Left ventricle myocardium inferior (tissue), 1 donor: ENCODE measurements around the gene ASIC3. TPM values are rescaled to one million over a fixed set of nuclear protein-coding genes. Genes with fewer than 3 reads are reported as not detected.
A peak's percentile ranks its signal among the peaks of the same experiment; 100 is the strongest.

Experiments
- DNase-seq: peaks from one replicate; pipeline ENCODE4 v3.0.0-alpha.2; 2020
- H3K27ac ChIP-seq: fragments of 200-600 bp; replicated peaks from 2 replicates; pipeline ENCODE4 v1.8.0; 2021
- H3K27me3 ChIP-seq: fragments of 200-600 bp; 2 replicates; pipeline ENCODE4 v1.8.0; 2021; ENCODE audit warnings: low read depth
- H3K36me3 ChIP-seq: fragments of 200-600 bp; 2 replicates; pipeline ENCODE4 v1.8.0; 2021
- H3K4me1 ChIP-seq: fragments of 200-600 bp; 2 replicates; pipeline ENCODE4 v1.8.0; 2021
- H3K4me3 ChIP-seq: fragments of 200-600 bp; 2 replicates; pipeline ENCODE4 v1.8.0; 2021; ENCODE audit warnings: mild to moderate bottlenecking, moderate library complexity
- H3K9me3 ChIP-seq: fragments of 200-600 bp; replicated peaks from 2 replicates; pipeline ENCODE4 v1.8.0; 2021
- CTCF ChIP-seq: fragments of 200-600 bp; IDR thresholded peaks from 2 replicates; pipeline ENCODE4 v1.8.0; 2021; ENCODE audit warnings: antibody characterized with exemption, mild to moderate bottlenecking, borderline replicate concordance
- intact Hi-C: fragments of 100-400 bp; cut with micrococcal nuclease; formaldehyde crosslinking; loops from one replicate; pipeline ENCODE4 v1.11.0; 2022
- total RNA-seq: library from RNA; stranded (reverse); fragmentation: NEBNext Ultra II Directional; extraction: Animal tissue kit (Norgen Biotek cat#: 25700); gene quantifications from one replicate; pipeline ENCODE4 v1.2.1, GENCODE V29; 2021
- donor health status: DM: no; HTN: yes; CAD: no; lungs with severe emphysema.

Gene ASIC3
- total RNA-seq, 1 donor from 2014 or later = 5.3 TPM

GRCh38 chr7:151086802-151087244 lies 38.5 kb downstream of the ASIC3 start:
- H3K9me3 ChIP-seq = no peaks in the 10 kb centered on the region
- no peaks in the 10 kb centered on the region for H3K36me3 ChIP-seq
- intact Hi-C loops = no loop called here
- peaks cover 84% of the 10 kb centered on the region for H3K4me1 ChIP-seq
- no peak for DNase-seq
- peak overlapping the region; percentile 90 for H3K4me3 ChIP-seq
- peak overlapping the region; percentile 88 for H3K27ac ChIP-seq
- no peaks in the 10 kb centered on the region for H3K27me3 ChIP-seq
- TF ChIP-seq CTCF = no peak

GRCh38 chr7:151087245-151088018 lies 39.1 kb downstream of the ASIC3 start:
- peak; percentile 72 for DNase-seq
- H3K4me1 ChIP-seq = peaks cover 84% of the 10 kb centered on the region
- no peaks in the 10 kb centered on the region for H3K27me3 ChIP-seq
- intact Hi-C loops = no loop called here
- peak overlapping the region; percentile 88 for H3K27ac ChIP-seq
- peak overlapping the region; percentile 90 for H3K4me3 ChIP-seq
- H3K9me3 ChIP-seq = no peaks in the 10 kb centered on the region
- H3K36me3 ChIP-seq = no peaks in the 10 kb centered on the region
- peak; percentile 58 for TF ChIP-seq CTCF

GRCh38 chr7:151088019-151088855 lies 39.9 kb downstream of the ASIC3 start:
- TF ChIP-seq CTCF = no peak
- Histone ChIP-seq H3K27me3 (no peaks in the 10 kb centered on the region), H3K4me1 (peaks cover 79% of the 10 kb centered on the region), H3K27ac (peak overlapping the region; percentile 88), H3K4me3 (peak overlapping the region; percentile 90), H3K36me3 (no peaks in the 10 kb centered on the region), H3K9me3 (no peaks in the 10 kb centered on the region)
- DNase-seq = no peak
- intact Hi-C loops = no loop called here

- H3K27me3 ChIP-seq = no peaks in the 10 kb centered on the region
- H3K36me3 ChIP-seq = no peaks in the 10 kb centered on the region
- intact Hi-C loops = no loop called here
- TF ChIP-seq CTCF = no peak
- peaks cover 72% of the 10 kb centered on the region for H3K4me1 ChIP-seq
- H3K9me3 ChIP-seq = no peaks in the 10 kb centered on the region
- DNase-seq = peak; percentile 69
- H3K27ac ChIP-seq = peak overlapping the region; percentile 88
- H3K4me3 ChIP-seq = peak overlapping the region; percentile 90
Observed at GRCh38 chr7:151088856-151089699, 40.7 kb downstream of the ASIC3 start.
